Left ventricle myocardium inferior (tissue), 1 donor: ENCODE measurements around the gene PARP1. TPM values are rescaled to one million over a fixed set of nuclear protein-coding genes. Genes with fewer than 3 reads are reported as not detected.

Experiments
- DNase-seq: peaks from one replicate; pipeline ENCODE4 v3.0.0-alpha.2; 2020
- H3K27ac ChIP-seq: fragments of 200-600 bp; replicated peaks from 2 replicates; pipeline ENCODE4 v1.8.0; 2021
- H3K27me3 ChIP-seq: fragments of 200-600 bp; 2 replicates; pipeline ENCODE4 v1.8.0; 2021; ENCODE audit warnings: low read depth
- H3K36me3 ChIP-seq: fragments of 200-600 bp; 2 replicates; pipeline ENCODE4 v1.8.0; 2021
- H3K4me1 ChIP-seq: fragments of 200-600 bp; 2 replicates; pipeline ENCODE4 v1.8.0; 2021
- H3K4me3 ChIP-seq: fragments of 200-600 bp; 2 replicates; pipeline ENCODE4 v1.8.0; 2021; ENCODE audit warnings: mild to moderate bottlenecking, moderate library complexity
- H3K9me3 ChIP-seq: fragments of 200-600 bp; replicated peaks from 2 replicates; pipeline ENCODE4 v1.8.0; 2021
- intact Hi-C: fragments of 100-400 bp; cut with micrococcal nuclease; formaldehyde crosslinking; loops from one replicate; pipeline ENCODE4 v1.11.0; 2022
- total RNA-seq: library from RNA; stranded (reverse); fragmentation: NEBNext Ultra II Directional; extraction: Animal tissue kit (Norgen Biotek cat#: 25700); gene quantifications from one replicate; pipeline ENCODE4 v1.2.1, GENCODE V29; 2021
- TF ChIP-seq, protein P1 (sequence below): fragments of 200-600 bp; IDR thresholded peaks from 2 replicates; pipeline ENCODE4 v1.8.0; 2021; ENCODE audit warnings: antibody characterized with exemption, mild to moderate bottlenecking, borderline replicate concordance
- donor health status: DM: no; HTN: yes; CAD: no; lungs with severe emphysema.

PARP1 gene
- total RNA-seq, 1 donor from 2014 or later: 138 TPM

DNA sequence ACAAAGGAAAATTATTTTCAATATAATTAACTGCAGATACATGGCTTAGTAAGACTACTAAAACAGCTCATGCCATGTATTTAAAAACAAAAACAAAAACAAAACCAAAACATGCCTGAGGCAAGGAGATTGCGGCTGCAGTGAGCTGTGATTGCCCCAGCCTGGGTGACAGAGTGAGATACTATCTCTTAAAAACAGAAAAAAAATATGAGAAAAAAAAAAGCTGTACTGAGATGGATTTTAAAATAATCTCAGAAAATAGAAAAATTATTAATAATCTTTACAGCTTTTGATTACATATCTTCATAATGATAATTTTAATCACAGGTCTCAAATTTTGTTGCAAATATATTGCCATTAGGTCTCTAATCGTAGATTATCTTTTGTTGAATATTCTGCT lies 74.9 kb downstream of the PARP1 start:
- H3K4me3 ChIP-seq: peak overlapping the region; percentile 27
- H3K27me3 ChIP-seq: no peaks in the 10 kb centered on the region
- TF ChIP-seq, protein P1, sequence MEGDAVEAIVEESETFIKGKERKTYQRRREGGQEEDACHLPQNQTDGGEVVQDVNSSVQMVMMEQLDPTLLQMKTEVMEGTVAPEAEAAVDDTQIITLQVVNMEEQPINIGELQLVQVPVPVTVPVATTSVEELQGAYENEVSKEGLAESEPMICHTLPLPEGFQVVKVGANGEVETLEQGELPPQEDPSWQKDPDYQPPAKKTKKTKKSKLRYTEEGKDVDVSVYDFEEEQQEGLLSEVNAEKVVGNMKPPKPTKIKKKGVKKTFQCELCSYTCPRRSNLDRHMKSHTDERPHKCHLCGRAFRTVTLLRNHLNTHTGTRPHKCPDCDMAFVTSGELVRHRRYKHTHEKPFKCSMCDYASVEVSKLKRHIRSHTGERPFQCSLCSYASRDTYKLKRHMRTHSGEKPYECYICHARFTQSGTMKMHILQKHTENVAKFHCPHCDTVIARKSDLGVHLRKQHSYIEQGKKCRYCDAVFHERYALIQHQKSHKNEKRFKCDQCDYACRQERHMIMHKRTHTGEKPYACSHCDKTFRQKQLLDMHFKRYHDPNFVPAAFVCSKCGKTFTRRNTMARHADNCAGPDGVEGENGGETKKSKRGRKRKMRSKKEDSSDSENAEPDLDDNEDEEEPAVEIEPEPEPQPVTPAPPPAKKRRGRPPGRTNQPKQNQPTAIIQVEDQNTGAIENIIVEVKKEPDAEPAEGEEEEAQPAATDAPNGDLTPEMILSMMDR: no peak
- H3K27ac ChIP-seq: no peak overlapping the region
- DNase-seq: no peak
- H3K4me1 ChIP-seq: peaks cover 5% of the 10 kb centered on the region
- H3K9me3 ChIP-seq: no peaks in the 10 kb centered on the region
- no peaks in the 10 kb centered on the region for H3K36me3 ChIP-seq
- intact Hi-C loops: no loop called here

DNA sequence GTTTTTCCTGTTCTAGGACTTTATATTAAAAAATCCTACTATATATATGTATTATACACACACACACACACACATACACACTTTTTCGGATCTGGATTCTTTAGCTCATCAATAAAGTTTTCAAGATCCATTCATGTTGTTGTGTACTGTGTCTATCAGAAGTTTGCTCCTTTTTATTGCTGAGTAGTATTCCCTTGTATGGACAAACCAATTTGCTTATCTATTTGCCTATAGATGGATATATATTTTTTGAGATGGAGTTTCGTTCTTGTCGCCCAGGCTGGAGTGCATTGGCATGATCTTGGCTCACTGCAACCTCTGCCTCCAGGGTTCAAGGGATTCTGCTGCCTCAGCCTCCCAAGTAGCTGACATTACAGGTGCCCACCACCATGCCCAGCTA lies 78.7 kb downstream of the PARP1 start:
- H3K27ac ChIP-seq: no peak overlapping the region
- no peaks in the 10 kb centered on the region for H3K36me3 ChIP-seq
- TF ChIP-seq, protein P1: no peak
- intact Hi-C loops: no loop called here
- H3K4me3 ChIP-seq: no peak overlapping the region
- no peaks in the 10 kb centered on the region for H3K27me3 ChIP-seq
- no peak for DNase-seq
- H3K9me3 ChIP-seq: no peaks in the 10 kb centered on the region
- H3K4me1 ChIP-seq: peaks cover 5% of the 10 kb centered on the region

DNA sequence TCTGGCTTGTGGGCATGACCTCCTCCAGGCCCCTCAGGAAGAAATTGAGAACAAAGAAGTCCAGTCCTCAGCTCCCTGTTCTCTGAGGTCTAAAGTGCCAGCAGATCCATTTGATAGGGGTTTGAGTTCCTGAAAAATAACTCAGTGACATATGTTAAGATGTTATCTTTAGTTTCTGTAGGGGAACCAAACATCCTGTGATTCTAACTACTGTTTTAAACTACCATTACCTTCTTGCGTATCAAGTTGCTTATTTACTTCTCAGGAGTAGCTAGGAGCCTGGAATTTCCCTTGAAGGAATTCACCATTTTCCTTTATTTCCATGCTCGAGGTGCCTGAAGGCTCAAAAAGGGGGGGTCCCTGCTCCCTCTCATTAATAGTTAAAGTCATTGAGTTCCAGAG lies 80.1 kb downstream of the PARP1 start:
- intact Hi-C loops: no loop called here
- Histone ChIP-seq H3K27ac (no peak overlapping the region), H3K4me1 (no peaks in the 10 kb centered on the region), H3K9me3 (no peaks in the 10 kb centered on the region), H3K27me3 (peaks cover 4% of the 10 kb centered on the region), H3K4me3 (no peak overlapping the region), H3K36me3 (no peaks in the 10 kb centered on the region)
- no peak for DNase-seq
- TF ChIP-seq, protein P1: no peak

DNA sequence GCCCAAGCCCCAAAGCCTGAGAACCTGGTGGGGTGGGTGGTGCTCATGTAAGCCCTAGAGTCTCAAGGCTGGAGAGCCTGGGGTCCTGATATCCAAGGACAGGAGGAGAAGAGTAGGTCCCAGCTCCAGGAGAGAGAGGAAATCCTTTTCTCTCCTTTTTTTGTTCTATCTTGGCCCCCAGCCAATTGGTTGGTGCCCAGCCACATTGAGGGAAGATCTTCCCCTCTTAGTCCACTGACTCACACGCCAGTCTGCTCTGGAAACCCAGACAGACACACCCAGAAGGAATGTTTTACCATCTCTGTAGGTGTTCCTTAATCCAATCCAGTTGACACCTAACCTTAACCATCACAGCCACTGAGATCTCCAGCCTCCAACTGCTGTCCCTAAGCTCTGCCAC lies 82.7 kb downstream of the PARP1 start:
- TF ChIP-seq, protein P1: no peak
- DNase-seq: no peak
- H3K36me3 ChIP-seq: no peaks in the 10 kb centered on the region
- H3K9me3 ChIP-seq: no peaks in the 10 kb centered on the region
- H3K27ac ChIP-seq: no peak overlapping the region
- intact Hi-C loops: no loop called here
- H3K27me3 ChIP-seq: peaks cover 14% of the 10 kb centered on the region
- H3K4me3 ChIP-seq: no peak overlapping the region
- no peaks in the 10 kb centered on the region for H3K4me1 ChIP-seq

DNA sequence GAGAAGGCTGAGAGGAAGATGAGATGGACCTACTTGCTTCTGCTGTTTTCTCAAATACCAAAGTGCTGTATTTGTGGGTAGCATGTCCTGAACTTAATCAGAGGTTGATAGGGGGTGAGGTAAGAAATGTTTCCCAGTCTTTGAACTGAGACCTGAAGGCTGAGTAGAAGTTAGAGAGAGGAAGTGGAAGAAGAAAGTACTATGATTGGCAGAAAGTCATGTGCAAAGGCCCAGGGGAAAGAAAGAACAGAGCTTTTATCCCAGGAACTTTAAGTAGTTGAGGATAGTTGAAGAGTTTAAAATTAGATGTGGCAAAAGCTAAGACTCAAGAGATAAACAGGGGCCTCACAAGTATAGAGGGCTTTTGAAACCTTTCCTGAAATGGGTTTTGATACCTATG lies 83.4 kb downstream of the PARP1 start:
- intact Hi-C loops: no loop called here
- DNase-seq: no peak
- H3K4me1 ChIP-seq: no peaks in the 10 kb centered on the region
- H3K9me3 ChIP-seq: no peaks in the 10 kb centered on the region
- no peaks in the 10 kb centered on the region for H3K36me3 ChIP-seq
- H3K27me3 ChIP-seq: peaks cover 14% of the 10 kb centered on the region
- no peak overlapping the region for H3K27ac ChIP-seq
- TF ChIP-seq, protein P1: no peak
- no peak overlapping the region for H3K4me3 ChIP-seq

DNA sequence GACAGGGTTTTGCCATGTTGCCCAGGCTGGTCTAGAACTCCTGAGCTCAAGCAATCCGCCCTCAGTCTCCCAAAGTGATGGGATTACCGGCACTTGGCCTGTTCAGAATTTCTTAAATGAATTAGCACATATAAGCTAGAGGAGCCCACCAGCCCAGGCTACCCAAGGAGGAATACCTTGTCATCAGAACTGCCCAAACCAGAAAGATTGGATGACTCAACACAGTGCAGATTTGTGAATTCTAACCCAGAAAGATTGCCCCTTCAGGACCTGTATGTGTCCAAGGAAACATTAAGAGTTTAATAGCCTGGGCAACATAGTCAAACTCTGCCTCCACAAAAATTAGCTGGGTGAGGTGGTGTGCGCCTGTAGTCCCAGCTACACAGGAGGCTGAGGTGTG lies 84.9 kb downstream of the PARP1 start:
- Histone ChIP-seq H3K9me3 (no peaks in the 10 kb centered on the region), H3K4me1 (no peaks in the 10 kb centered on the region), H3K4me3 (no peak overlapping the region), H3K27me3 (peaks cover 22% of the 10 kb centered on the region), H3K36me3 (no peaks in the 10 kb centered on the region), H3K27ac (no peak overlapping the region)
- TF ChIP-seq, protein P1: no peak
- DNase-seq: no peak
- intact Hi-C loops: no loop called here
